ENCODE measurements around the gene RBM8A. TPM values are rescaled to one million over a fixed set of nuclear protein-coding genes. Genes with fewer than 3 reads are reported as not detected.

Gene RBM8A
- total RNA-seq, 2 experiments from 2014 or later, result 293 to 330 TPM

- Mint-ChIP-seq H3K4me3 (peak overlapping the region; percentile 72), H3K36me3 (ENCODE audit: low read depth) (no peaks in the 10 kb centered on the region), H3K27me3 (peaks cover 17% of the 10 kb centered on the region), H3K9me3 (ENCODE audit: low read depth) (no peaks in the 10 kb centered on the region), H3K4me1 (peaks cover 14% of the 10 kb centered on the region), H3K27ac (no peak overlapping the region)
- ATAC-seq (no peak), DNase-seq (no peak)
- ChIA-PET CTCF (interaction anchor here (1.1 to 4.1 kb wide), 4 partner anchors 12 to 148 kb away, joined by 3 to 30 read pairs (median 4); partner anchors contain the start of gene NUDT17), POLR2A (interaction anchor here (1.3 to 2.3 kb wide), 2 partner anchors 26 to 73 kb away, joined by 4 to 8 read pairs; partner anchors contain the start of genes LIX1L and PIAS3)
- intact Hi-C loops (cut with DNase I, micrococcal nuclease), result loop anchor here (1.0 to 2.0 kb wide), 7 partner anchors 14 to 113 kb away; partner anchors contain the start of genes PIAS3 (in 2 of the 2), NUDT17 (in 1 of the 2), PEX11B (in 1 of the 2) and RBM8A (in 1 of the 2)
These were observed 42.6 kb downstream of the RBM8A start for GRCh38 chr1:145884675-145885074.

DNA sequence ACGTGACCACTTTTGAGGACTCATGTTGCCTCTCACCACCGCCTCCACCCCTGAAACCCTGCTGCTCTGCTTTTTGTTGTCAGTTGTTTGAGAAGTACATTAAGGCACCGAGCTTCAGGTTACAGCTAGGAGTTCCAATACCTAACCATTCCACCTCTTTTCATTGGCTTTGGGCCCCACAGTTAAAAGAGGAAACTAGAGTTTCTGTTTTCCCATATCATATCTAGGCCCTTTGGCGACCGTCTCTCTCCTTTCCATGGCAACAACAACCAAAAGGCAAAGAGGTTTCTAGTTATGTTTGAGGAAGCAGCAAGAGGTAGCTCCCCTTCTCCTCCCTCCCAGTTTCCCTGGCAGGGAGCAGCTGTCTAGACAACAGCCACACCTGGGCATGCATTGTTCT, 47.5 kb downstream of the RBM8A start:
- no peak overlapping the region for H3K4me3 Mint-ChIP-seq
- DNase-seq (no peak), ATAC-seq (no peak)
- no peaks in the 10 kb centered on the region for H3K36me3 Mint-ChIP-seq (ENCODE audit: low read depth)
- H3K9me3 Mint-ChIP-seq (ENCODE audit: low read depth), result no peaks in the 10 kb centered on the region
- intact Hi-C loops (cut with DNase I, micrococcal nuclease), result loop anchor here in 1 of 2 experiments (2.0 kb wide), 1 partner anchor 17 kb away; no protein-coding TSS in a partner anchor
- POLR2A ChIA-PET, result no interaction called here
- CTCF ChIA-PET, result interaction anchor here (0.5 to 3.0 kb wide), 9 partner anchors 11 to 132 kb away, joined by 3 to 15 read pairs (median 5); partner anchors contain the start of gene NUDT17
- peaks cover 14% of the 10 kb centered on the region for H3K27me3 Mint-ChIP-seq
- no peak overlapping the region for H3K27ac Mint-ChIP-seq
- H3K4me1 Mint-ChIP-seq, result peaks cover 4% of the 10 kb centered on the region

DNA sequence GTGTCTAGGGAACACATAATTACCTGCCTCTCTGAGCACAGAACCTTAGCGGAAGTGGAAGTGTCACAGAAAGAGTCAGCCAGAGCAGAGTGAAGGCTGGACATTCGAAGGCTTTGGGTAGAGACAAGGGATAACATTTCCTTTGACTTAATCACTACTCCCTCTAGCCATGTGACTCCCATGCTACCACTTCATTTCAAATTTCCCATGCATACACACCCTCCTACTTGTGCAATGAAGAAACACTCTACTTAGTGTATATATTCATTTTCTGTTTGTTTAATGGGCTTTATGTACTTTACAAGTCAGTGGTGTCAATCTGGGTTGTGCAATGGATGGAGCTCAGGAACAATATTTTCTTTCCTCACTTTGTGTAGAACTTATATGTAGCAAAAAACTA, 48.6 kb downstream of the RBM8A start:
- peaks cover 2% of the 10 kb centered on the region for H3K4me1 Mint-ChIP-seq
- intact Hi-C loops (cut with DNase I, micrococcal nuclease), result loop anchor here in 1 of 2 experiments (2.0 kb wide), 1 partner anchor 16 kb away; no protein-coding TSS in a partner anchor
- ChIA-PET CTCF (interaction anchor here (0.5 to 1.7 kb wide), 5 partner anchors 10 to 133 kb away, joined by 3 to 5 read pairs (median 4); no protein-coding TSS in a partner anchor), POLR2A (interaction anchor here (0.5 to 0.7 kb wide), 2 partner anchors 19 to 170 kb away, joined by 3 to 5 read pairs; no protein-coding TSS in a partner anchor)
- no peak overlapping the region for H3K27ac Mint-ChIP-seq
- peaks cover 8% of the 10 kb centered on the region for H3K27me3 Mint-ChIP-seq
- no peak overlapping the region for H3K4me3 Mint-ChIP-seq
- no peaks in the 10 kb centered on the region for H3K36me3 Mint-ChIP-seq (ENCODE audit: low read depth)
- ATAC-seq (no peak), DNase-seq (no peak)
- H3K9me3 Mint-ChIP-seq (ENCODE audit: low read depth), result no peaks in the 10 kb centered on the region

DNA sequence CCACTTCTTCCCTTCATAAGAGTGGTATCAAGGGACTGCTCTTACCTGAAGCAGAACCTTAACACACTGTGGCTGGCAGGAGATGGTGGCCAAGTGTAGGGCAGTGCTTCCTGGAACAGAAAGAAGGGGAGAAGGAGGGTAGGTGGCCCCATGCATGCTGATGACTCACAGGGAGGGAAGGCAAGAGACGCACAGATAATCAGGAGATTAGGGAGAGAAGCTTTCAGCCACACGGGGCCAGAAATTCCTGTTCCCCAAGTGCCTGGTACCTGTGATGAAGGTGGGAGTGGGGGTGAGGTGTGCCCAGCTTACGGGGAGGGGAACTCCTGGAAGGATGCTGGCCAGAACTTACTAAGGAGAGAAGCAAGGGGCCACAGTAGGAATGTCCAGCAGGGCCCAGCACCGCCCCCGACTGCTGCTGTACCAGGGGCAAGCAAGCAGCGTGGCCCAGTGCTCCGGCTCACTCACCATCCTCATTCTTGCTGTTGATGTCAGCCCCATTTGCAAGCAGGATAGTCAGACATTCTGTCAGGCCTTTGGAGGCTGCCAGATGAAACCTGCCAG, 49.3 kb downstream of the RBM8A start:
- H3K36me3 Mint-ChIP-seq (ENCODE audit: low read depth), result no peaks in the 10 kb centered on the region
- CTCF ChIA-PET, result interaction anchor here (1.4 to 1.7 kb wide), 2 partner anchors 15 to 134 kb away, joined by 4 to 5 read pairs; no protein-coding TSS in a partner anchor
- H3K4me1 Mint-ChIP-seq, result peaks cover 2% of the 10 kb centered on the region
- peaks cover 7% of the 10 kb centered on the region for H3K27me3 Mint-ChIP-seq
- H3K9me3 Mint-ChIP-seq (ENCODE audit: low read depth), result no peaks in the 10 kb centered on the region
- intact Hi-C loops (cut with DNase I, micrococcal nuclease), result loop anchor here in 1 of 2 experiments (2.0 kb wide), 1 partner anchor 15 kb away; no protein-coding TSS in a partner anchor
- H3K4me3 Mint-ChIP-seq, result no peak overlapping the region
- POLR2A ChIA-PET, result interaction anchor here (0.7 kb wide), 1 partner anchor 18 kb away, joined by 3 read pairs; no protein-coding TSS in a partner anchor
- DNase-seq (no peak), ATAC-seq (no peak)
- no peak overlapping the region for H3K27ac Mint-ChIP-seq

- peaks cover 12% of the 10 kb centered on the region for H3K27me3 Mint-ChIP-seq
- no peak overlapping the region for H3K4me3 Mint-ChIP-seq
- H3K4me1 Mint-ChIP-seq, result peaks cover 13% of the 10 kb centered on the region
- H3K27ac Mint-ChIP-seq, result no peak overlapping the region
- H3K36me3 Mint-ChIP-seq (ENCODE audit: low read depth), result no peaks in the 10 kb centered on the region
- intact Hi-C loops (cut with DNase I, micrococcal nuclease), result no loop called here
- ATAC-seq (no peak), DNase-seq (no peak)
- CTCF ChIA-PET, result interaction anchor here (1.9 kb wide), 1 partner anchor 16 kb away, joined by 5 read pairs; the partner anchor contains the start of gene PIAS3
- no peaks in the 10 kb centered on the region for H3K9me3 Mint-ChIP-seq (ENCODE audit: low read depth)
- POLR2A ChIA-PET, result no interaction called here
These were observed 52.6 kb downstream of the RBM8A start for GRCh38 chr1:145874646-145875045.

DNA sequence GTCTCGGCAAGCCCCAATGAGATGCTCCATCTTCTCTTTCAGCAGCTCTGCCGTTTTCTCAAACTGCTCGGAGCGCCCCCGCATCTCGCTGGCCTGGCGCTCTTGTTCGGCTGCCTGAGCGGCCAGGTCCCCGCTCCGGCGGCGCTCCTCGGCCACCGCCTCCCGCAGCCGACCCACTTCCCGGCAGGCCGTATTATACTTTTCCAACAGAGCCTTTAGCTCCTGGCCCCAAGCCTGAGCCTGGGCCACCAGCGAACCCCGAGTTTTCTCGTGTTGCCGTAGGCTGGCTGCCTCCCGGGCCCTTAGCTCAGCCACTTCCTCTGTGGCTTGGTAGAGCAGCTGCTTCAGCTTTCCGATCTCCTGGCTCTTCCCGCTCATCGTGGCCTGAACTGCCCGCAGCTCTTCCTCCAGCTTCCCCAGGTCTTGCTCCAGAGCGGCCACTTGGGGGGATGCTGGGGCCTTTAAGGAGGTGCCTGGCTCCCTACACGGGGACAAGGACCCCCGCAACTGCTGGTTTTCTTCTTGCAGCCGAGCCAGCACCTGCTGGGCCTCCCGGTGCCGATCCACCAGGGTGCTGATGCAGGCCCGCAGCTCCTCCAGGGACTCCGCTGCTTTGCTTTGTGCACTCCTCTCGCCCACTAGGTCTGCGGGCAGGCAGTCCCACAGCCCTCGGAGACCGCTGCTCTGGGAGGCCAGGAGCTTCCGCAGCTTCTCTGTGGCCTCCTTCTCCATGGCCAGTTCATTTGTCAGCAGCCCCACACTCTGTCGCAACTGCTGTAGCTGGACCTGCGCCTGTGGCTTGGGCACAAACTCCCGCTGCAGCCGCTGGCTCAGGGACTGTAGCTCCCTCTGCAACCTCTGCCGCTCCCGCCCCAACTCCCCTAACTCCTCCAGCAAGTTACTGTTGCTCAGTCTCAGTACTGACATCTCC, 55.0 kb downstream of the RBM8A start:
- peak overlapping the region; percentile 63 for H3K4me3 Mint-ChIP-seq
- H3K27me3 Mint-ChIP-seq, result peaks cover 10% of the 10 kb centered on the region
- ChIA-PET POLR2A (interaction anchor here (0.6 to 2.2 kb wide), 4 partner anchors 13 to 179 kb away, joined by 3 to 10 read pairs (median 4); partner anchors contain the start of genes ANKRD35, PIAS3 and RBM8A), CTCF (interaction anchor here (0.5 to 3.4 kb wide), 10 partner anchors 9 to 81 kb away, joined by 3 to 49 read pairs (median 4); partner anchors contain the start of genes ANKRD35, ITGA10 and NUDT17)
- no peaks in the 10 kb centered on the region for H3K9me3 Mint-ChIP-seq (ENCODE audit: low read depth)
- DNase-seq (peak; percentile 58), ATAC-seq (peak; percentile 81)
- peaks cover 11% of the 10 kb centered on the region for H3K4me1 Mint-ChIP-seq
- no peaks in the 10 kb centered on the region for H3K36me3 Mint-ChIP-seq (ENCODE audit: low read depth)
- H3K27ac Mint-ChIP-seq, result peak overlapping the region; percentile 61
- intact Hi-C loops (cut with DNase I, micrococcal nuclease), result loop anchor here (1.0 kb wide), 2 partner anchors 13 to 14 kb away; partner anchors contain the start of gene PIAS3 (in 1 of the 2)

Other genes starting within 250 kb of the RBM8A start
- gene PDZK1, start 220.1 kb downstream of the RBM8A start, total RNA-seq, result not detected
- gene CD160, start 208.0 kb downstream of the RBM8A start, total RNA-seq, result under 1 TPM in 1 of 2 experiments, not detected in 1; 0.12 TPM
- gene RNF115, start 103.4 kb downstream of the RBM8A start, total RNA-seq, result 10 to 100 TPM; 11.8 to 13.9 TPM
- gene POLR3C, start 103.3 kb downstream of the RBM8A start, total RNA-seq, result 10 to 100 TPM; 34.2 to 42.6 TPM
- gene NUDT17, start 81.9 kb downstream of the RBM8A start, total RNA-seq, result 1 to 10 TPM; 3.7 to 4.0 TPM
- gene PIAS3, start 68.4 kb downstream of the RBM8A start, total RNA-seq, result 10 to 100 TPM; 20.0 to 22.0 TPM
- under 1 TPM; 0.30 to 0.55 TPM for gene ANKRD35, start 41.6 kb downstream of the RBM8A start, total RNA-seq
- gene ITGA10, start 17.4 kb downstream of the RBM8A start, total RNA-seq, result 1 to 10 TPM in 1 of 2 experiments, under 1 TPM in 1; 0.86 to 1.0 TPM
- 10 to 100 TPM; 22.6 to 26.4 TPM for gene PEX11B, start 8.8 kb downstream of the RBM8A start, total RNA-seq
- gene LIX1L, start 30.5 kb upstream of the RBM8A start, total RNA-seq, result 10 to 100 TPM; 44.9 to 49.4 TPM
- 1 to 10 TPM; 5.8 to 6.1 TPM for gene ANKRD34A, start 37.1 kb upstream of the RBM8A start, total RNA-seq
- 10 to 100 TPM; 19.3 to 22.4 TPM for gene POLR3GL, start 37.2 kb upstream of the RBM8A start, total RNA-seq
- 100 to 1,000 TPM; 112 TPM for gene TXNIP, start 69.1 kb upstream of the RBM8A start, total RNA-seq
- not detected for gene HJV, start 94.3 kb upstream of the RBM8A start, total RNA-seq
- 1 to 10 TPM; 1.4 to 1.7 TPM for gene NBPF10, start 217.3 kb upstream of the RBM8A start, total RNA-seq

All from activated CD4-positive, alpha-beta T cell treated with anti-CD3 and anti-CD28 coated beads for 36 hours (primary cell).